HG03280 (cell line): ENCODE data around the gene EME1.
"Not testable (repeated sequence)": the region's sequence is repeated elsewhere in the genome, so short reads cannot be mapped to it uniquely, and the experiment has no call there.

Experiments
- ATAC-seq: cut with Tn5 transposase; IDR thresholded peaks from one replicate; pipeline ENCODE4 v1.9.1; 2021; ENCODE audit warnings: mild to moderate bottlenecking, moderate library complexity; ENCODE audit not compliant: unreplicated experiment

Gene EME1

GRCh38 chr17:50424246-50424995 is 51.4 kb downstream of the EME1 start:
- no peak for ATAC-seq

- no peak for ATAC-seq
These were observed 52.1 kb downstream of the EME1 start for GRCh38 chr17:50424996-50425681.

GRCh38 chr17:50425682-50426471 is 52.8 kb downstream of the EME1 start, which contains the start of gene ACSF2:
Gene ACSF2, plus strand, starts transcription at chr17:50426218. Its CDS starts 44 bp downstream, at chr17:50426262.
- peak; percentile 66 for ATAC-seq

- ATAC-seq, result no peak
These were observed 53.4 kb downstream of the EME1 start for GRCh38 chr17:50426472-50426782.

- no peak for ATAC-seq
These were observed 54.1 kb downstream of the EME1 start for GRCh38 chr17:50426814-50427787.

GRCh38 chr17:50428126-50428525 is 55.1 kb downstream of the EME1 start:
- not testable (repeated sequence) for ATAC-seq

GRCh38 chr17:50428831-50429424 is 55.9 kb downstream of the EME1 start:
- ATAC-seq, result no peak

- no peak for ATAC-seq
These were observed 56.8 kb downstream of the EME1 start for GRCh38 chr17:50429793-50430192.
